Activated CD8-positive, alpha-beta T cell treated with anti-CD3 and anti-CD28 coated beads for 36 hours (primary cell): Measurements from ENCODE around the gene SACM1L. TPM values are rescaled to one million over a fixed set of nuclear protein-coding genes. Genes with fewer than 3 reads are reported as not detected.

Source experiments
- ATAC-seq: fragments of 200-7000 bp; cut with Tn5 transposase; one replicate; pipeline ENCODE4 v1.10.0; 2021; ENCODE audit warnings: mild to moderate bottlenecking, moderate library complexity
- CTCF ChIA-PET: fragments of 350-600 bp; sonication (Branson Sonifier 250); formaldehyde crosslinking; loops from one replicate; lab custom pipeline; 2021; ENCODE audit warnings: antibody characterized with exemption; lab: Charles Lee
- POLR2A ChIA-PET: fragments of 350-600 bp; sonication (Branson Sonifier 250); formaldehyde crosslinking; loops from one replicate; lab custom pipeline; 2021; ENCODE audit warnings: antibody characterized with exemption; lab: Charles Lee
- DNase-seq: peaks from one replicate; pipeline ENCODE4 v3.0.0-alpha.2; 2020
- H3K27ac Mint-ChIP-seq: one replicate; pipeline ENCODE4 v1.8.0; 2021; ENCODE audit warnings: mild to moderate bottlenecking, mixed read lengths
- H3K27me3 Mint-ChIP-seq: one replicate; pipeline ENCODE4 v1.8.0; 2021; ENCODE audit warnings: mixed read lengths
- H3K36me3 Mint-ChIP-seq: one replicate; pipeline ENCODE4 v1.8.0; 2021; ENCODE audit warnings: low read depth, mixed read lengths
- H3K4me1 Mint-ChIP-seq: one replicate; pipeline ENCODE4 v1.8.0; 2021; ENCODE audit warnings: low read depth, mixed read lengths
- H3K4me3 Mint-ChIP-seq: one replicate; pipeline ENCODE4 v1.8.0; 2021; ENCODE audit warnings: mild to moderate bottlenecking, moderate library complexity, mixed read lengths
- H3K9me3 Mint-ChIP-seq: one replicate; pipeline ENCODE4 v1.8.0; 2021; ENCODE audit warnings: mixed read lengths
- CTCF ChIP-seq: fragments of 200-600 bp; IDR thresholded peaks from one replicate; pipeline ENCODE4 v1.8.0; 2022; ENCODE audit warnings: antibody characterized with exemption, mild to moderate bottlenecking
- intact Hi-C: fragments of 100-400 bp; cut with micrococcal nuclease; formaldehyde crosslinking; loops from one replicate; pipeline ENCODE4 v1.10.0; 2022
- total RNA-seq, 2 experiments: library from RNA; stranded (reverse); gene quantifications; one replicate each; pipeline ENCODE4 v1.2.3, GENCODE V29; 2021

SACM1L gene
- total RNA-seq, 2 experiments from 2014 or later: 52.6 to 56.0 TPM

DNA sequence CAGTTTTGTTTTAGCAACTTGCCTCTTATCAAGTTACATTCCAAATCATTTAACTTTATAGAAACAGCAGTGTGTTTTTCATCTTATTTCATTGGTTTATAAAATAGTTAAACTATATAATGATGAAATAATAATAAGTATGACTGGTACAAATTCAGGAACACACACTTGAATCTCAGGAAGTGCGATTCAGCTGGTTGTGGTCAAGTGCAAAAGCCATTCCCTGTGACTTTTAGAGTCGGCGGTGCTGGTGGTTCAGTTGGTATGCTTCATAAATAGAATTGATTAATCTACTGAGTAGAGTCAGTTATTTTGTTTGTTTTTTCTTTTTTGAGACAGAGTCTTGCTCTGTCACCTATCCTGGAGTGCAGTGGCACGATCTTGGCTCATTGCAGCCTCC is 22.7 kb downstream of the SACM1L start:
- Mint-ChIP-seq H3K9me3 (no peaks in the 10 kb centered on the region), H3K27me3 (no peaks in the 10 kb centered on the region), H3K27ac (no peak overlapping the region), H3K4me3 (no peak overlapping the region), H3K4me1 (peaks cover 16% of the 10 kb centered on the region), H3K36me3 (peaks cover 59% of the 10 kb centered on the region)
- no peak for TF ChIP-seq CTCF
- intact Hi-C loops: no loop called here
- DNase-seq: no peak
- POLR2A ChIA-PET: no interaction called here
- CTCF ChIA-PET: no interaction called here
- ATAC-seq: no peak

GRCh38 chr3:45712434-45713110 is 23.4 kb downstream of the SACM1L start:
- ATAC-seq (no peak), DNase-seq (no peak)
- CTCF ChIA-PET: interaction anchor here (1.2 kb wide), 1 partner anchor 8 kb away, joined by 5 read pairs; no protein-coding TSS in a partner anchor
- POLR2A ChIA-PET: no interaction called here
- H3K4me1 Mint-ChIP-seq: peaks cover 20% of the 10 kb centered on the region
- TF ChIP-seq CTCF: no peak
- intact Hi-C loops: no loop called here
- H3K9me3 Mint-ChIP-seq: no peaks in the 10 kb centered on the region
- H3K36me3 Mint-ChIP-seq: peaks cover 59% of the 10 kb centered on the region
- no peak overlapping the region for H3K4me3 Mint-ChIP-seq
- H3K27ac Mint-ChIP-seq: peak overlapping the region; percentile 8
- H3K27me3 Mint-ChIP-seq: no peaks in the 10 kb centered on the region

GRCh38 chr3:45715945-45716344 is 26.7 kb downstream of the SACM1L start:
- H3K36me3 Mint-ChIP-seq: peaks cover 55% of the 10 kb centered on the region
- no peak for ATAC-seq

DNA sequence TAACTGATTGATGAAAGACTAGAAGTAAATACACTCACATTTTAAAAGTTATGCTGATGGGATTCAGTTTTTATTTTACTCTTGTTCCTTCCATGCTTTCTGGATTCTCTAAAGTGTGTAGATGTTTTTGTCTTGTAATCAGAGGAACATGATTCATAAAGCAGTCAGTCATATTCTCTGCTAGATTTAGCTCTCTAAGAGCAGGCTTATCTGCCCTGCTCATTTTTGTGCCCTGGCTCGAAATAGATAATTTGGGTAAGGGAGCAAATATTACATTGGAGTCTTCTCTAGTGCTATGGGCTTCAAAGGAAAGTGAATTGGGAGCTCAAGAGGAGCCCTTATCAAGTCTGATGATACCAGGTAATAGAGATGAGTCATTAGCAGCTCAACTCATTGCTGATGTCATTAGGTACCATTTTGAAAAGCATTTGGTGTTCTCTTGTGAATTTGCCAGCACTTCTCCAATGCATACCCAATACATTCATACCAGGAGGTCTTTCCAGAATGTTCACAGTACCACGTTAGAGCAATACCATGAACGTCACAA is 27.7 kb downstream of the SACM1L start:
- POLR2A ChIA-PET: no interaction called here
- peaks cover 34% of the 10 kb centered on the region for H3K4me1 Mint-ChIP-seq
- no peaks in the 10 kb centered on the region for H3K27me3 Mint-ChIP-seq
- CTCF ChIA-PET: interaction anchor here (0.9 to 1.8 kb wide), 2 partner anchors 14 to 678 kb away, joined by 3 to 6 read pairs; no protein-coding TSS in a partner anchor
- H3K4me3 Mint-ChIP-seq: no peak overlapping the region
- peaks cover 48% of the 10 kb centered on the region for H3K36me3 Mint-ChIP-seq
- DNase-seq (no peak), ATAC-seq (peak; percentile 45)
- H3K27ac Mint-ChIP-seq: no peak overlapping the region
- TF ChIP-seq CTCF: no peak
- intact Hi-C loops: no loop called here
- no peaks in the 10 kb centered on the region for H3K9me3 Mint-ChIP-seq

More at GRCh38 chr3:45715945-45716344, 26.7 kb downstream of the SACM1L start:
- ChIA-PET POLR2A (interaction anchor here (1.2 kb wide), 1 partner anchor 10 kb away, joined by 3 read pairs; no protein-coding TSS in a partner anchor), CTCF (interaction anchor here (0.8 to 1.8 kb wide), 3 partner anchors 15 to 362 kb away, joined by 3 to 6 read pairs (median 4); no protein-coding TSS in a partner anchor)
- TF ChIP-seq CTCF: no peak
- H3K4me1 Mint-ChIP-seq: peaks cover 35% of the 10 kb centered on the region
- no peaks in the 10 kb centered on the region for H3K27me3 Mint-ChIP-seq
- DNase-seq: no peak
- no peaks in the 10 kb centered on the region for H3K9me3 Mint-ChIP-seq
- no peak overlapping the region for H3K27ac Mint-ChIP-seq
- intact Hi-C loops: no loop called here
- no peak overlapping the region for H3K4me3 Mint-ChIP-seq
